K562 treated with DMSO at 1 percent for 4 hours (cell line): ENCODE data around the gene LDHB. TPM values are rescaled to one million over a fixed set of nuclear protein-coding genes. Genes with fewer than 3 reads are reported as not detected.

Experiments used
- total RNA-seq: library from RNA; unstranded; fragments of 300-600 nt; gene quantifications from 2 replicates; pipeline ENCODE4 v1.2.3, GENCODE V29; 2022; ENCODE audit not compliant: insufficient read depth

The LDHB gene
- total RNA-seq = 684 and 690 TPM in 2 replicates

GRCh38 chr12:21657326-21658077 is at the start of gene LDHB:
Gene LDHB (minus strand): TSS chr12:21657842. CDS start chr12:21654671, 3,171 bp downstream.

GRCh38 chr12:21604245-21605101 is 53.2 kb downstream of the LDHB start, which contains the start of gene GYS2:
Gene GYS2 (minus strand): TSS chr12:21604847. CDS start chr12:21604592, 255 bp downstream.

Other genes with a start within 250 kb of the LDHB start
- 6.5 and 7.2 TPM in 2 replicates for gene PYROXD1, start 220.2 kb downstream of the LDHB start, total RNA-seq
- gene RECQL, start 156.2 kb downstream of the LDHB start, total RNA-seq = 20.8 and 26.5 TPM in 2 replicates
- 5.9 and 13.4 TPM in 2 replicates for gene GOLT1B, start 156.1 kb downstream of the LDHB start, total RNA-seq
- 0.91 TPM in 1 of 2 replicates, not detected in the other for gene SPX, start 131.5 kb downstream of the LDHB start, total RNA-seq
- gene GYS2, start 53.0 kb downstream of the LDHB start, total RNA-seq = not detected in 2 replicates
- 0.58 TPM in 1 of 2 replicates, not detected in the other for gene KCNJ8, start 116.9 kb upstream of the LDHB start, total RNA-seq